Activated CD8-positive, alpha-beta memory T cell treated with anti-CD3 and anti-CD28 coated beads for 48 hours (primary cell): ENCODE measurements around the gene PBX3.

Experiments used
- DNase-seq, 3 experiments: peaks; one replicate each; pipeline ENCODE4 v3.0.0-alpha.2; 2020; ENCODE audit warnings: low read depth in 2 of 3, low spot score in 2 of 3

PBX3 gene

DNA sequence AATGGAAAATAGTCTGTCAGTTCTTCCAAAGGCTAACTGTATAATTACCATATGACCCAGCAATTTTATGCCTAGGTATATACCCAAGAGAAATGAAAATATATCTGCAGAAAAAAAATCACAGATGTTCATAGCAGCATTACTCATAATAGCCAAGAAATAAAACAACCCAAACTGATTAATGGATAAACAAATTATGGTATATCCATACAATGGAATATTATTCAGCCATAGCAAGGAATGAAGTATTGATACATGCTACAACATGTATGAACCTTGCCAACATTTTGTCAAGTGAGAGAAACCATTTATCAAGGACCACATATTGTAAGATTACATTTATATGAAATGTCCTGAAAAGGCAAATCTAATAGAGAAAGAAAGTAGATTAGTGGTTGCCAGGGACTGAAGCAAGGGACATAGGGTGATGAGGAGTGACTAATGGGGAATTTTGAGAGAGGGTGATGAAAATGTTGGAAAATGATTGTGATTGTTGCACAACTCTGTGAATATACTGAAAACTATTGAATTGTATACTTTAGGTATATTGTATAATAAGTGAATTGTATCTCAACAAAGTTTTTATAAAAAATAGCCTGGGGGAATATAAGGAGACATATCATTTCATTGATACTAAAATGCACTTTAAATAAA, 114.4 kb downstream of the PBX3 start:
- no peak for DNase-seq

DNA sequence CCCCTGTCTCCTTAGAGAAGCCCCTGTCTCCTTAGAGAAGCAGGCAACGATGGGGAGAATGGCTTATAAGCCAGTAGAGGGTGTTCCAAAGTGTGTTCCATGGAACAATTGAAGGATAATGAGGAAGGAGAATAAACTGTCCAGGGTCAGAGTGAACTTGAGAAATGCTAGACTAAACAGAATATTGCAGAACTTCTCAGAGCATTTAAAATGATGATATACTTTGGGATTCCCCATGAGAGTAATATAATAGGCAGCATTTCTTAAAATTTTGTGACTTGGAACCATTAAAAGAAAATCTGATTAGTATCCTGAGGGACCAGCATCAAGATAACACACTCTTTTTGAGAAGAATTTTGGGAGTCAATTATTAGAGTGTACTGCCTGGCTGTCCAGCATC, 116.8 kb downstream of the PBX3 start:
- no peak for DNase-seq

DNA sequence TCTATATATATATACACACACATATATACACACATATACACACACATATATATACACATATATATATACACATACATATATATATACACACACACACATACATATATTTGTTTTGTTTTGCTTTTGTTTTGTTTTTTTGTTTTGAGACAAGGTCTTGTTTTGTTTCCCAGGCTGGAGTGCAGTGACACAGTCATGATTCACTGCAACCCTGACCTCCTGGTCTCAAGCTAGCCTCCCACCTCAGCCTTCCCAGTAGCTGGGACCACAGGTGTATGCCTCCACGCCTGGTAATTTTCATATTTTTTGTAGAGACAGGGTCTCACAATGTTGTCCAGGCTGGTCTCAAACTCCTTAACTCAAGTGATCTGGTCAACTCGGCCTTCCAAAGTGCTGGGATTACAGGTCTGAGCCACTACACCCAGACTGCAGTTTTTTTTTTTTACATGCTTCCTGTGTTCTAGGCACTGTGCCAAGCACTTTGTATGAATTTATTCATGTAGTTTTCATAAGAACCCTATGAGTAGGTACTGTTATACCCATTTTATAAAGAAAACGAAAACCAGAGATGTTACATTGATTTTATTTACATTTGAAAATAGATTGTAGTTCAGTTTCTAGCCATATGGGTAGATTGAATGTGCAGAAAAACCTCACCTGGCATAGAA, 120.7 kb downstream of the PBX3 start:
- no peak for DNase-seq

DNA sequence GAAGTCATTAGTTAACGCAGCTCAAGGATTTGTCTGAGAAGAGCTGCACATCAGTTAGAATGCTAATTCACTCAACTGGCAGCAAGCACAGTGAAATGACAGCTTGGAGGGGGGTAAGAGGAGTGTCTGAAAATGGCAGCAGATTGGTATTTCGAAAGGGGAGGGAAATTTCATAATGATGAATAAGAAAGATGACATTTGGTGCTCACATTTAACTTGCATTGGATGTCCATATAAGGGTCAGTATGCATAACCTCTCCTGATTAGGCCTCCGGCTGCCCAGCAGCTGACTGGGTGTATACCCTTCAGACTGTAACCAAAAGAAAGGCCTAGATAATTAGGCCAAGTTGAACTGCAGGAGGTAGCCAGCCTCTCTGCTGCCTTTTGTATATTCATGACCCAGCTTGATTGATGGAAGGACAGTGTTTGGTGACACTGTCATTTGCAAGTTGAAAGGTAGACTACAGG, 131.0 kb downstream of the PBX3 start:
- no peak for DNase-seq

DNA sequence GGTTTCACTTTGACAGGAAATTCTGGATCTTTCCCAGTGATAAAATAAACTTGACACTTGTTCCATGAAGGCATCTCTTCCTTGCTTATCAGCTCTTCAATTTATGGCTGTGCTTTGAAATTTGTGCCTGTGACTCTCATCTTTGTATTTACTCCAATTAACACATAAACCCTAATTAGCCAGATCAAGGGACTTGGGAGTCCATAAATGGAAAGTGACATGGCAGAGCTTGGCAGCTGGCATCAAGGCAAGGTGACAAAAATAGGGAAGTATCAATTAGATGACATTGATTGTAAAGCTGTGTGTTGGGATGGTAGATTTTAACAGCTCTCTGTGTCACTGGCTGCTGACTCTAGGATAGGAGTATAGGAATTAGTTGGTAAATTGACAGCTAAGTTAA, 133.9 kb downstream of the PBX3 start:
- DNase-seq, result no peak

DNA sequence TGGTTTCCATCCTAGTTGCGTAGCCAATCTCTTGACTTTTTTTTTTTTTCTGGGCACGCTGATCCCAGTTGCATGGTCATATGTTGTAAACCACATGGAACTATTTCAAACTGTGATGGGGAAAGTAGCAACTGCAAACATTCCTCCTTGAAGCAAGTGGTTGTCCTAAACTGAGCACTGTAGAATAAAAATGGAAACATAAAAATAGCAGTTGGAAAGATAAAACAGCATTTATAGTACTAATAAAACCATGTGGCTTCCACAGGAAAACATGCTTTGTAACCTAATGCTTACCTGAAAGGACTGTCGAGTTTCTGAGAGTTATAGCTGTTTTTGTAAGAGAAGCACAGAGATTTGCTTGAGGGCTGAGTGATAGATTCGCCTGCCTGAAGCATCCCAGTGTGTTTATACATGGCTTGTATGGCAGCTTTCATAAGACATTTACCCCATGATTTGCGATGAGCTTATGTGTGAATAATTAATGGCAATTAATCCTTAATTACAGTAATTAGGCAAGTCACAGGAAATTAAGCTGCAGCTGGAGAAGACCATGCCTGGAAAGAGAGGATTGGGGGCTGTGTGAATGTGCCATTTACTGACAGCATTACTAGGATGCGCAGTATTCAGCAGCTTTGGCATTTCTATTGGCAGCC, 136.5 kb downstream of the PBX3 start:
- no peak for DNase-seq

DNA sequence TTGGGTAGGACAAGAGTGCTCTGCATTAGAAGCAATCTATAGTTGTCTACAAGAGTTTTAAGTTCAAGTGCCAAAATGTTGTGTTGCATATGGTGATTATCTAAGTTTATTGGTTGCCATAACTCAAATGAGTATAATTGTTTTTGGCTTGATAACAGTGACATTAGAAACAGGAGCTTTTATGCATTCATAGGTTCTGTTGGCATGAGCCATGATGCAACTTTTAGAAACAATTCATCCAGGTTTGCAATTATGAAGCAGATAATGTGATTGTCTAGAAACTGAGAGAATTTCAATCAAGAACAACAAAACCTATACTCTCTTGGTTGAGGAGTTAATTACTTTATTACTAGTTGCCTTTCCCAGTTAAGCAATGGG, 137.0 kb downstream of the PBX3 start:
- DNase-seq, result no peak

DNA sequence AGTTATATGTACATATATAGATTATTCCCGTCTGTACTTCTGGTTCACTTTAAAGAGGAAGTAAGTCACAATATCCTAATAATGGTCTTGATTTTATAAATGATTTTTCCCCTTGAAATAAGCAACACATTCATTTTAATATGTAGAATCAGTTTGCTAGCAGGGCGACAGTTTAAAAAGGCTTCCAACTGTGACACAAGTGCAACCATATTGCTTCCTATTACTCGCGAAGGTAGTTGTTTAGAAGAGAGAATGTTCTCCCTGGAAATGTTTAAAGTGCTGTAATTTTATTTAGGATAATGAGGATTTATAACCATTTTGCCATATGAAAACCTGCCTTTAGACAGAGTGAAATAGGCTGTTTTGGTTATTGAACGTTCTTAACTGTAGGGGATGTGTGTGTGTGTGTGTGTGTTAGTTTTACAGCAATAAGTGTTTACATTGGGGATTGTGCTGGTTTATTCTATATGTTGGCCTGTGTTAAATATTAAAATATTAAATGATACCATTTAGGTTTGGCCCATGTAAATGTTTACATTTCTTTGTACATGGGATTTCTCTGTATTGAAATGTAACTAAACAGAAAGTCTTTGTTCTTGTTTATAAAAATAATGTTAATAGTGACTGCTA, 138.3 kb downstream of the PBX3 start:
- DNase-seq, result no peak

DNA sequence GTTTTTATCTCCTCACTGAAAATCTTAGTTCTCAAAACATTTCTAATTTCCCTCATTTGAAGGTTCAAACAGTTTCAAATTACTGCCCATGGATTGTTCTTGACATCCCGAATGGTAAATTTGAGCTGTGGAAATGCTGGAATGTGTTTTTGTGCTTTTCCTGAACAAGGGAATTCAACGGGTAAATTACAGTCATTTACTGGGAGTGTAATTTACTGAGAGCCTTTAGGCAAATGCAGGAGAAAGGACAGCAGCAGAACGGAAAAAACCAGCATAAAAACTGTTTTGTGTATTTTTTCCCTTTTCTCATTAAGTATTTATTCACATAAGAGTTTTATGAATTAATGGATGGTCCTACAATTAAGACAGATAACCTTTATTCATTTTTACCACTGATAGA, 139.2 kb downstream of the PBX3 start:
- no peak for DNase-seq

DNA sequence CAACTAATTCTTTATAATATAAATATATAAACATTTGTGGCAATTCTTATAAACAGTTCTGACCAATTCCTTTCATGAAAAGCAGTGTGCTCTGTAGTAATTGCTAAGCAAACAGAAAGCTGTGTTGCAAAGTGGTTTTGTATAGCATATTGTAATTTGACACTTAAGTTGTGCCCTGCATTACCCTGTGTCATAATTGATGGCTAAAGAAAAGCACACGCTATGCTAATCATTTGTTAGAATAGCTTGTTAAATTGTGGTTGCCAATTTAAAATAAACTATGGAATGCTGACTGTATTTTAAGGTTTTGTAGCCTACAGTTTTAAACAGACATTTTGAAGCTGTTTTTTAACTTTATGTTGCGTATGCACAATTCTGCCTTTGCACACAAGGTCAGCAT, 140.0 kb downstream of the PBX3 start:
- DNase-seq, result no peak

DNA sequence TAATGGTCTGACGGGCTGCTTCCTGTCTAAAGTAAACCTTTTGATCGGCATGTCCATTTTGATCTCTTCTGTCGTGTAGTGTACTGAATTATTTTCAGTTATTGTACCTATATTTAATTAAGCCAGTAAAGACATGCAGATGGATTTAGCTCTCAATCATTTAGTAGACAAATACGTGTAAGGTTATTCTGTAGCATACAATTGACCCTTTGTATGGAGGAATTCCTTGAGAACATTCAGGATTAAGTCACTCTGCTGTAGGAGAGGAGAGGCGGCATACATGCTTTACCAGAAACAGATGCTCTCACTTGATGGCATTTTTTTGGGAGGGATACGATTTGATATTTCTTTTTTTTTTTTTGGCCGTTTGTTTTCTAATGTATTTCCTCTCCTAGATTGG, 141.0 kb downstream of the PBX3 start:
- DNase-seq, result no peak

DNA sequence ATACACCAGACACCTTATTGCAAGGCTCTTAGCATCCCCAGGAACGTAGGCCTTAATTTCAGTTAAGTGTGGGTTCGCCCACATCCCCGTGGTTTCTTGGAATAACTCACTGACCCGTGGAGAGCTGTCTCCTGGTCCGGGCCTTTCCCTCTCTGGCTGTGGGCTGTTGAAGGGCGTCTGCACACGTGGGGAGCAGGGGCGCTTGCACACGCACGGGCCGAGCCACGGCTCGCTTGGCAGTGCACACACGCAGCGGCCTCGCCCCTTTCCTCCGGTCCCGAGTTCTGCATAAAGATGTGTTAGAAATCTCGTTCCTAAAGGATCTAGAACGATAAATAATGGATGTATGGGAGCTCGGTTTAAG, 141.9 kb downstream of the PBX3 start:
- peak in 1 of 3 experiments; percentile 2 for DNase-seq

DNA sequence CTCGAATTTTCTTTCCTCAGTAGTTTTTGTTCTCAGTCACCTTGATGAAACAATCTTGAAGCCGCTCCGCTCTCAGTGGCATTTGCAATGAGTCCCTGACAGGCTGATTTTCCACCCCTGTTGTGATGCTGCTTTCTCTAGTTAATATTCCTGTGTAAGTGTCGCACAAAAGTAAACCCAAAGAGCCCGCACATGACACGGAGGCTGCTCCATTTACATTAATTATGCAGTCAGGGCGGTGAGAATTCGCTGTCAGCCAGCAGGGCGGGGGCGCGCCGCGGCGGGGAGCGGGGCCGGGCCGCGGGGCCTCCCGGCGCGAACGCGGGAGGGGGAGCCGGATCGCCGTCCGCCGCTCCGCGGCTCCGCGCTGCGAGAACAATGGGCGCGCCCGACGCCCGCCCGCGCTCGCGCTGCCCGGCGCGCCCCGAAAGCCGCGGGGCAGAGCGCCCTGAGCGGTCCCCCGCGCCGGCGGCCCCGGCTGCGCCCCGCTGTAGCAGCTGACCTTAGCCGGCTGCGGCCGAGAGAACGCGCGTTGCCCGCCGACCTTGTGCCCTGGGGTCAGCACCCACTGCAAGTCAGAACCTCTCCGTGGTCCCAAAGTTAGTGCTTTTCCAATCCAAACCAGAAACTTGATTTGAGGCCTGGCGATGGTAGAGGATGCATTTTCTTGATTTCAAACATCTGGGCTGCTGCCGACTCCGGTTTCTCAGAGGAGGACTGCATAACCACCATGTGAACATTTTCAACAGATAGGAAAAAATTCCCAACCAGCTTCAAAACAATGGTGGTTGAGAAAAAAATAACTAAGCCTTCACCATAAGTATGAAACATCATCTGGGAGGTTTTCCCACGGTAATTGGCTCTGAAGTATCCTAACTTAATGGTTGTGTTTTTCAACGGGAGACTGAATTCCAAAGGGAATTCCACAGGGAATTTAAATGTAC, 142.6 kb downstream of the PBX3 start:
- DNase-seq, result peak in 1 of 3 experiments; percentile 5

DNA sequence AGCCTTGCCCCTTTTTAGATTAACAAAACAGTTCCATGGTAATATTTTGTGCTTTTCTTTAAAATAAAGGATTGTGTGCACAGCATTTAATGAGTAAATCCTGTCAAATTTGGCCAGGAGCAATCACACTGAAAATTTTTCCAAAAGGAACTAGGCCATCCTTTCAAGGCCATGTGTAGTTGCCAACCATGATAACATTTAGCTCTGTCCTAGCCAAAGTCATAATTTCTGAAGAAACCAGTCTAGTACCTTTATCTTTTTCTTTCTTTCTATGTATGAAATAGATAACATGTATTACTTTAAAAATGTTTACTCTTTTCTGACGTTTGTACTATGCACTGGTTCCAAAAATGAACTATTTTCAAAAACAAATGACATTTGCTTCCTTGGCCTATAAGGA, 143.7 kb downstream of the PBX3 start:
- no peak for DNase-seq

DNA sequence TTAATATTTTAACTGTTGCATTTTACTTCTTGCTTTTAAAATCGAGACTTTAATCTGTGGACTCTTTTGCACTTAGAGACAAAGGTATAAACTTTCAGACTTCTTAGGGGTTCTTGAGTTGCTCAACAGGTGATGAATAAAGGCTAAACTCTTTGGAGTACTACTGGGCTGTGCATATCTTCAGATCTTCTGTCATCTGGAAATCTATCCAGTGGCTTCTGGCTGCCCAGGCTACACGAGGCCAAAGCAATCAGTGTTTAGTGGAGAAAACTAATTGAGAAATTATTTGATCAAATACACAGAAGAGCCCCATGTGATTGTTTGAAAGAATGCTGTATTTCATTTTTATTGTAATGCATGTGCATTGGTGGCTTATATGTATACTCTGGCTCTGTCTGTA, 146.1 kb downstream of the PBX3 start:
- DNase-seq, result no peak

DNA sequence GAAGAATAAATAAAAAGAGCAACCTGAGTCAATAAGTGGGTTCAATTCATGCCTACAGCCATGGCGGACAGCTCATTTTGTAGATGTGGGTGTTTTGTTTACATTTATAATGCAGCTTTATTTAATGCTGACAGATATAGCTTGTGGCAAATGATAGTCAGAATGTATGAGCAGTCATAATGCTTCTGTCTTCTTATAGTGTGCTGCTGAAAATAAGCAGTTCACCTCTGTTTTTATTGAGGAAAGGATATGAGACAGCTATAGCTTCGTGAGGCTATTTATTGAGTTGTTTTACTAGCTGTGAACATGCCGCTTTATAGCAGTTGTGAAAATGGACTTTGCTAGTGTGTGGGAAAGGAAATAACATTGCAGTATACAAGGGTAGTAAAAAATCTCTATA, 147.4 kb downstream of the PBX3 start:
- no peak for DNase-seq

DNA sequence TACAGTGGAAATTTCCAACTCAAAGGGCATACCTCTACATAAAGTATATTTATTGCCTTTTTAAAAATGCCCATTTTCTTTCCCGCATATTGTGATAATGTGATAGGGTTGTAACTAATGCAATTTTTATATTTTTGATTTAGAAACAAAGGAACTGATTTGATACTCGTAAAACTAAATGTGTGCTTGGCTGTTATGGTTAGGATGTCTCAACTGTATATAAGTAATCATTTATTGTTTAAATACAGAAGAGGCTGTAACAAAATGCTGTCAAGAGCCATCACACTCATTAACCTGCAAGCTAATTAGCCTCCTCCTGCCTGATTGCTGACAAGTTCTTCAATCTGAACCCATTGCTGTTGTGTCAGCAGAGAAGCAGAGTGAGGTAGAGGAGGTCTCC, 149.2 kb downstream of the PBX3 start:
- DNase-seq, result no peak

DNA sequence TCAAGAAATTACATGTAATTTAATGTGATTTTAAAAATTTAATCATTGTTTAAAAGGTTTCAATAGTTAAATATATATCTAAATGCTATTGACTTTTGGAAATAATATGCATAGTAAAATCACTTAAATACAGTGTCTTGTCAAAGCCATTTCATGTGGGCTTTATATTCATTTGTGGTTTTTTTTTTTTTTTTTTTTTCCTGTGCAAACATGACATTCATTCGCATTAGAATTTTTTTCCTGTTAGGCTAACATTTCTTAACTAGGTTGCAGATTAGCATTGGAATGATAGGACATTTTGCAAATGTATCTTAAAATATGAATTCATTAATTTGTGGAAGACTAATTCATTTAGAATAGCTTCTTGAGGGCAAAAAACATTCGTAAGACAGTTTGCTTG, 149.8 kb downstream of the PBX3 start:
- DNase-seq, result no peak

DNA sequence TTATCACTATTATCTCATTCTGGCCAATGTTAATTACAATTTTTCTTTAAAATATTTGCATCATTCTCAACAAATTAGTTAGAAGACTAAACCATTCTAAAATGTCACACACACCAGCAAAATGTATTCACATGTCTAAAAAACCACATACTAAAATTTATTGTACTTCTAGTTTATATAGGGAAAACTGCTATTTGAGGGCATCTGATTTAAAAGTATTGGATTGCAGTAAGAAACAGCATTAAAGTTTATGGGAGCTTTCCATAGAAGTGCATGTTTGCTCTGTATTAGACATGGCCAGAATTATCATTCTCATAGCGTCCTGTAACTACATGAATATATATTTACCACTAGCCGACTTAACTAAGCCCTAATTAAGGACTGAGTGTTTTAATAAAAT, 150.3 kb downstream of the PBX3 start:
- DNase-seq, result no peak

DNA sequence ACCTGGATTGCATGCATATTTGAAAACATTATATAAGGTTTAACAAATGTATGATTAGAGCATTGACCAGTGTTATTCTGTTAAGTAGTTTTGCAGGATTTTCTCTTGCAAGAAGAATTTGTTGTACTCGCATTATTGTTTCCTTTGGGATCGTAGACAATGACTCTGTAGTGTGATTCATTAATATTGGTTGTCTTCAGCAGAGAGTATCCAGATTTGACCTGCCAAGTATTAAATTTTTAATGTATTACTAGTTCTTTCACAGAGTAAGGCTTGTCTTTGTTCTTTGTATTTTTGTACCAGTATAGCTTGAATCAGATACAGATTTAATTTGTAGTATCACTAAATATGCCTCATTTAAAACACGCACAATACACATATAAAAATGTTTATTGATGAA, 155.0 kb downstream of the PBX3 start:
- DNase-seq, result no peak

DNA sequence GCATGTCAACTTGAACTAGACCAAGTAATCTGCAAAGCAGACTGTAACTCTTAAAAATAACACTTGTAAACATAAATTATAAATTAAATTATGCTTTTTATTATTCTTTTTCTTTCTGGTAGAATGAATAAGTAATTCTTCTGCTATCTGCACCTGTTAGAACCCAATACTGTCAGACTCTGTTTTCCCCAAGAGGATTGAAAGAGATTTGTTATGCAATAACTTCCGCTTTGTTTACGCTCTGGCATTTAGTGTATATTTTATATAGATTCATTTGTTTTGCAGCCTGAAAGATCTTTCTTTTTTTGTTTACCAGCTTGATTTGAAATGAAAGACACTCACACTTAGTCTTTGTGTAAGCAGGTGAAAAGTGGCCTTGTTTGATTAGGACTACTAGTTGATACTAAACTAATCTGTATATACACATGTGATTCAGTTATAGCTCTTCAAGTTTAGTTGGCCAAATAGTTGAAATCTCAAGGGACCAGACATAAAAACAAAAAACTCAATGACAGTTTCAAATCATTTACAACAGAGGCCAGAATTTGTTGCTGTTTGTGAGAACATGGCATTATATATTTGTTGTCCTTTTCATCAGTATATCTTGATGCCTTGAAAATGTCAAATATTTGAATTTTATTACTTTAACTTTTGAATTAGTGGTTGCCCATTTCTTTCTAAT, 155.8 kb downstream of the PBX3 start:
- DNase-seq, result no peak
